Measurements from ENCODE around the gene EIF4A2. TPM values are rescaled to one million over a fixed set of nuclear protein-coding genes. Genes with fewer than 3 reads are reported as not detected.

EIF4A2 gene
- total and polyA plus RNA-seq, 9 of the 15 experiments (the other 6 are each of a cell fraction or from before 2014, with no cell fraction given), result 307 to 754 (median 435) TPM

GRCh38 chr3:186783058-186783730 is at the start of gene EIF4A2 (continued):
- TF ChIP-seq JUN (IDR thresholded peaks at IDR 0.05; ENCODE audit: borderline replicate concordance, low read depth, low read length) (0 out of 2 replicates have a peak, but pooled peaks have one; percentile 15), JUN (CRISPR knock-in tag; IDR thresholded peaks at IDR 0.05; ENCODE audit: borderline replicate concordance) (no peak), ZNF518B (CRISPR knock-in tag; IDR thresholded peaks at IDR 0.05) (no peak), SIRT6 (IDR thresholded peaks at IDR 0.05; ENCODE audit: low read depth, low read length) (no peak), E2F6 (IDR thresholded peaks at IDR 0.05; ENCODE audit: borderline replicate concordance in 1 of 2, extremely low read depth in 1 of 2, insufficient read depth in 1 of 2, insufficient read length in 1 of 2, low read depth in 1 of 2, low read length in 1 of 2, poor library complexity in 1 of 2, severe bottlenecking in 1 of 2) (peak in 1 of 2 experiments; percentile 71), XRCC5 (IDR thresholded peaks at IDR 0.05; ENCODE audit: low read depth, low read length) (peak; percentile 97), COPS2 (conservative IDR thresholded peaks at IDR 0.05) (no peak), ZNF3 (CRISPR knock-in tag; IDR thresholded peaks at IDR 0.05) (peak; percentile 66; the same call in 1 of the 2 replicates), SRSF1 (IDR thresholded peaks at IDR 0.05; ENCODE audit: low read depth, low read length) (no peak), ELF1 (tag; IDR thresholded peaks at IDR 0.05) (peak; percentile 65; the same call in 1 of the 2 replicates), ZFP30 (CRISPR knock-in tag; IDR thresholded peaks at IDR 0.05; ENCODE audit: borderline replicate concordance) (no peak), KLF1 (tag; IDR thresholded peaks at IDR 0.05) (peak; percentile 75; the same call in 1 of the 2 replicates), RBM25 (IDR thresholded peaks at IDR 0.05; ENCODE audit: low read depth, low read length, severe bottlenecking) (peak; percentile 38), KAT2B (IDR thresholded peaks at IDR 0.05; ENCODE audit: low read depth, low read length) (no peak), ZNF436 (CRISPR knock-in tag; IDR thresholded peaks at IDR 0.05) (0 out of 2 replicates have a peak, but pooled peaks have one; percentile 7), ZNF584 (CRISPR knock-in tag; IDR thresholded peaks at IDR 0.05; ENCODE audit: low read depth) (peak; percentile 50), HIVEP1 (CRISPR knock-in tag; IDR thresholded peaks at IDR 0.05) (no peak), ZNF217 (CRISPR knock-in tag; IDR thresholded peaks at IDR 0.05) (no peak), ZNF695 (CRISPR knock-in tag; IDR thresholded peaks at IDR 0.05) (no peak), ZNF561 (CRISPR knock-in tag; conservative IDR thresholded peaks at IDR 0.05) (no peak), ZNF445 (CRISPR knock-in tag; IDR thresholded peaks at IDR 0.05; ENCODE audit: low read depth) (no peak), RBM17 (IDR thresholded peaks at IDR 0.05; ENCODE audit: borderline replicate concordance, low read depth, low read length) (no peak), HCFC1 (IDR thresholded peaks at IDR 0.05; ENCODE audit: low read depth, low read length) (no peak; the same call in 1 of the 2 replicates), PRPF4 (IDR thresholded peaks at IDR 0.05; ENCODE audit: insufficient read depth, low read depth, low read length, poor library complexity, severe bottlenecking) (peak; percentile 18), ZNF717 (CRISPR knock-in tag; IDR thresholded peaks at IDR 0.05) (no peak)

All from K562 (cell line).